ENCODE data around the gene ARHGEF11.

The ARHGEF11 gene

DNA sequence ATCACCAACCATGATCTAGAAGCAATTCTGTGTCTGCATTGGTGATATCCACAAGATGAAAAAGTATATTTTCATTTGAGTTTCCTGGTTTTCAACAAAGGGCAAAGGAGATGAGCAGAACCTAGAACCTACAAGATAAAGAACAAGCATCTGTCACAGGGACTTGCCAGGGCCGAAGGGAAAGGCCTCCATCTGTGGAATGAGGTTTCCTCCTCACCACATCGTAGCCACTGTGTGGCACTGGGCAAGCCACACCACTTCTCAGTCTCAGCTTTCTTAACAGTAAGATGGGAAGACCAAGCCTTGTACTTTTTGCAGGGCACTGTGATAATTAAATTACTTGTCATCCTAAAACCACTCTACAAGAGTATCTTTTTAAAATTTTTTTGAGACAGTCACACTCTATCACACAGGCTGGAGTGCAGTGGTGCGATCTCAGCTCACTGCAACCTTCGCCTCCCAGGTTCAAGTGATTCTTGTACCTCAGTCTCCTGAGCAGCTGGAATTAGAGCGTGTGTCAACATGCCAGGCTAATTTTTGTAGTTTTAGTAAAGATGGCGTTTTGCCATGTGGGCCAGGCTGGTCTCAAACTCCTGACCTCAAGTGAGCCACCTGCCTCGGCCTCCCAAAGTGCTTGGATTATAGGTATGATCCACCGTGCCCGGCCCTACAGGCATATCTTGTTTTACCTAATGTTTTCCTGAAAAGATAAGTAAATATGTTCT, 45.8 kb downstream of the ARHGEF11 start:
- DNase-seq (ENCODE audit: low spot score): no peak

DNA sequence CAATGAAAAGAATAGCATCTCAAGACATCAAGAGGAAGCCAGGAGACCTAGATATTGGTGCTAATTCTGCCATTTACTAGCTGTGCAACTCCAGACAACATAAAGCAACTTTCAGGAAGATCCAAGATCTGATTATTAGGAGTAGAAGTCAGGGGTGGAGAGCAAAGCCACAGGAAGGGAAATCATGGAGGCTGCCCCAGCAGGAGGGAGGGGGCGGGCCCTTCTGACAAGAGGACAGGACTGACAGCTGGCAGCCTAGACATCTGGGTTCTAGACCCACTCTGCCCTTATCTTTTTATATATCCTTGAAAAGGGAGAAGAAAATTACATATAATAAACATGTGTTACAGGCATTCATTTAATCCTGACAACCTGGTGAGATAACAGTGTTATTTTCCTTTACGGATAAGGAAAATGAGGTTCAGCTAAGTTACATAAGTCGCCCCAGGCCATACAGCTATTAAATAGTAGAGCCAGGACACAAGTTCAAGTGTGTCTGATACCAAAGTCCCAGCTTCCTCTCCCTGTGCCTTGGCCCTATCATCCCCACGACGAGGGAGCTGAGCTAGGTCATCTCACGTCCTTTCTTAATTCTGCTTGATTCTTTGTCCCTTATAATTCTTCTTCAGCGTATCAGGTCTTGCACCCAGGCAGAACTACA, 46.6 kb downstream of the ARHGEF11 start:
- DNase-seq (ENCODE audit: low spot score): no peak

DNA sequence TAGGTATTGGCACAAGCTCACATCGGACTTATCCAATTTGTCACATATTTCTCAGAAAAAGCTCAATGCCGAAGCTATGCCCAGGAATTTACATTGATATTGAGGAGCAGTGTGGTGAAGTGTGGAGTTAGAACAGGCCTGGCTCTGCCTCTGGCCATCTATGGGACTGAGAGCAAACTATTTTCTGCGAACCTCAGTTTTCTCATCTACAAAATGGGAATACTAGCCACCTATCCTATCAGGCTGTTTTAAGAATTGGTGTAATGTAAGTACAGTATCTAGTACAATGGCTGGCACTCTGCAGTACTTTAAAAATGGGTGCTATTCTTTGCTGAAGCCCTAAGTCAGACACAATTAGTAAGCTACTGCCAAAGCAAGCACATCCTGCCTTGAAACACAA, 47.2 kb downstream of the ARHGEF11 start:
- no peak for DNase-seq (ENCODE audit: low spot score)

DNA sequence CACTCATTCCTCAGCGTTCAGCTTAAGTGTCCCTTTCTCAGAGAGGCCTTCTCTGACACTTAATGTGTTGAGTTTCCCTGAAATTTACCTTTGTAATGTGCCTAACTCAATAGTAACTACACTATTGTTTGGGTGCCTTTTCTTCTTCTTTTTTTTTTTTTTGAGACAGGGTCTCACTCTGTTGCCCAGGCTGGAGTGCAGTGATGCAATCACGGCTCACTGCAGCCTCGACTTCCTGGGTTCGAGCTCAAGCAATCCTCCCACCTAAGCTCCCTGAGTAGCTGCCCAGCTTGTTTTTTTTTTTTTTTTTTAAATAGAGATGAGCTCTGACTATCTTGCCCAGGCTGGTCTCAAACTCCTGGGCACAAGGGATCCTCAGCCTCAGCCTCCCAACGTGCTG, 50.1 kb downstream of the ARHGEF11 start:
- DNase-seq (ENCODE audit: low spot score): no peak

DNA sequence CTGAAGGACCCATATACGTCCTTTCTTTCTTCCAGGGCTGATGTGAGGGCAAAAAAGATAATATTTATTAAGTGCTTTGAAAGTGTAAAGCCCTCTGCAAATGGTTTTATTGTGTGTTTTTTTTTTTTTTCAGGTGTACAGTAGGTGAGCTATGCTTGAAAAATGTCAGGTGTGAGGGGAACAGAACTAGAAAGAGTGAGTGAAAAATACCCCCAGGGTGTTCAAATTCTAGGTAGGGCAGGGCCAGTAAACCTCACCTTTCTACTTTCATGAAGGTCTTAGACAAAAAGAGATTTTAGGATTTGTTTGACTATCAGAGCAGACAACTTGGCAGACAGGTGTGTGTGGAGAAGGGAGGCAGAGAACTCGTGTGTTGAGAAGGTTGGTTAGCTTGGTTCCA, 51.3 kb downstream of the ARHGEF11 start:
- no peak for DNase-seq (ENCODE audit: low spot score)

DNA sequence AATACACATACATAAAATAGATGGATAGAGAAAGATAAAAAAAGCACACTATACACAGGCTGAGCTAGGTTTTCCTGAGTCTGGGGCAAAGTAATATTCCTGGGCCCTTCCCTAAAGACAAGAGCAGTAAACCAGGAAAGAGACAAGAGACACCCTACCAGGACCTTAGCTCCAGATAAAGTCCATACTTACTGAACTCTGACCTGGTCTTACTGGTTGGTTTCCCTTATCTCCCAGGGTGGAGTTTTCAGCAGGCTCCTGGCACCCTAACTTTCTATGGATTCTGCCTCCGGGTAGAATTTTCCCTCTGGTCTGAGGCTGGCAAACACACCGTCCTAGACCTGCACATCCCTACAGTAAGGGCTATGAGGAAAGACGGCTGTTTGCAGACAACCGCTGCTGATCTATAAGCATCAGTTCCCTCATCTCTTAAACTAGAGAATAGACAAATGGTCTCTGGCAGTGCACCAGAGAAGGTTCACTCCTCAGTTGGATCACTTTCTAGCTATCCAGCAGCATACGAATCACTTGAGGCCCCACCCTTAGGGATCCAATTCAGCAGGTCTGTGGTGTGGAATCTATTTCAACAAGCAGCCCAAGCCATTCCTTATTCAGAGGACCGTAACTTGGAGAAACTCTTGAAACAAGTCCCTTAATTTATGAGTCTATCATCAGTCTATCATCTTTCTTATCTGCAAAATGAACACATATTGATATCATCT, 52.0 kb downstream of the ARHGEF11 start:
- DNase-seq (ENCODE audit: low spot score): no peak

DNA sequence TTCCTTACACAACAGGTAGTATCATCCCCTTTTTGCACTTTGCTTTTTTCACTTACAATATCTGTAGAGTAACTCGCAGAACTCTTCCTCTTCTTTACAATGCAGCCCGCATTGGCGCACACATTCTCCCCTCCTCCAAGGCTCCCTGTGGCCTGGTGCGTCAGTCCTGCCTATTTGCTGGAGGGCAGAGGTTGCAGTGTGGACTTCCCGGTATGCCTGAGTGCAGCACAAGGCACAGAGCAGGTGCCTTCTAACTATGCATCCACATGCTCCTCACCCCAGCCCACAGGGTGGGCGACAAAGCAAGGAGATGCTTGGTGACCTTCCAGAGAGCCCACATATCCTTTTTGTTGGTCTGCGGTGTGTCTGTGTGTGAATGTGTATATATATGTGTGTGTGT, 53.3 kb downstream of the ARHGEF11 start:
- no peak for DNase-seq (ENCODE audit: low spot score)

DNA sequence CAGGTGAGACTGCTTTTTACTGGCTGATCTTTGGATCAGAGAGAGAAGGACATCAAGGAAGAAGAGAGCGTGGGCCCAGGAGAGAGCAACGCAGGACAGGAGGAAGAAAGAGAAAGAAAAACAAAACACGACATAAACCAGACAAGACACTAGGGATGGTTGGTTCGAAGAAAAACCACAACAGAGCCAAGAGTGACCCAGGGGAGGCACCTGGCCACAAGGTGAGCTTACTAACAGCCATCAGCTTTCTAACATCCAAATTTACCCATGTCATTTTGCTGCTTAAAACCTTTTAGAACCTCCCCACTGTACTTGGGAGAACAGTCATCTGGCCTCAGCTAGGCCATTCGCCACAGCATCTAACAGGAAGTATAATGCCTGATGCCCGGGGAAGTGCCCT, 57.8 kb downstream of the ARHGEF11 start:
- no peak for DNase-seq (ENCODE audit: low spot score)

DNA sequence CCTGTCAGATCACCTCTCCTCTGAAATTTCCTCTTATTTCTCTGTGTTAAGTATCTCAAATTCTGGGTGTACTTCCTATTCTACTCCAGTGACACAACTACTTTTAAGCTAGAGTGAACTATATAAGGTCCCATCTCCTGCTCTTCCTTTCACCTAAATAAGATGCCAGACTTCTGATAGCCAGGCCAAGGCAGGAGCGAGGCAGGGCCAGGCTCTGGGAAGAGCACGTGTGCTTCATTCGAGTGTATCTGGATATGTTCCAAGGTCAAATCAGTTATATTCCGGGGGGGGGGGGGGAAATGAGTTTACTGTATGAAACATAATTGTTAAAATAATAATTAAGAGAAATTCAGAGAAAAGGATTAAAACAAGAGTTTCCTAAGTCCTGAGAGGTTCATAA, 65.0 kb downstream of the ARHGEF11 start:
- no peak for DNase-seq (ENCODE audit: low spot score)

DNA sequence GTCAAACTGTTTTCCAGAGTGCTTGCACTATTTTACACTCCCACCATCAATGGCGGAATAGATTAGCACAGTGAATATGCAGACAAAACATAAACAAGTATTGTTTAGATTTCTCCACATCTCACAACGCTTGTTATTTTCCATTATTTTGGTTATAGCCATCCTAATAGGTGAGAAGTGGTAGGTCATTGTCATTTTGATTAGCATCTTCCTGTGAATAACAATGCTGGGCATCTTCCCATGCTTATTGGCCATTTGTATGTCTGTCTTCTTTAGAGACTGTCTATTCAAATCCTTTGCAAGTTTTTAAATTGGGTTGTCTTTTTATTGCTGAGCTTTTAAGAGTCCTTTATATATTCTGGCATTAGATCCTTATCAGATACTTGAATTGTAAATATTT, 70.5 kb downstream of the ARHGEF11 start:
- DNase-seq (ENCODE audit: low spot score): no peak

DNA sequence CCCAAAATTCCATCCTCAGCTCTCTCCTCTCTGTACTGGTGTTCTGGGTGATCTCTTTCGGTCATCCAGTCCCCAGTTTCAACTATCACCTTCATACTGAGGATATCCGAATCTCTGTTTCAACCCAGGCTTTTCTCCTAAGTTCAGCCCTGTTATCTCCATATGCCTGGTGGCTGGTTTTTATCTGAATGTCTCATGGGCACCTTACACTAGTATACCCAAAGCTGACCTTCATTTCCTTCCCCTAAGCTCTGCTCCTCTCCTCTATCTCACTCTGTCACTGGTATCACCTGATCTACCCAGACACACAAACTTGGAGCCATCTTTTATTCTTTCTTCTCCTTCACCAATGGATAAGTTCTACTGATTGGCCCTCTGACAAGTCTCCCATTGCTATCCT, 72.1 kb downstream of the ARHGEF11 start:
- DNase-seq (ENCODE audit: low spot score): no peak

DNA sequence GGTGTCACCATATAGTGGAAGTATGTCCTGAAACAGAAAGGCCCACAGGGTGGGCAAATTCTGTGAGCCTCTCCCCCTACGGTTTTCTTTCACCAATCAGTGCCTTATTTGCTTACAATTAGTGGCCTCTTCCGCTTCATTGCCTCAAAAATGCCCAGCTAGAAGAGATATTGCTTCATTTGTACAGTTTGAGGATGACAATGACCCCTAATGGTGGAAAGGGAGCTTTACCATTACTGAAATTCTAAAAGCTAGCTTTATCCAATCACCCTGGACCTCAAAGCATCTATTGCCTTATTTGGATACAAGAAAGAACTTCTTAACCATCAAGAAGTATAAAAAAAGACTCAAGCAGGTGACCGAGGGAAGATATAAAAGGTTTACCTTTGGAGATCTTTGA, 75.5 kb downstream of the ARHGEF11 start:
- DNase-seq (ENCODE audit: low spot score): no peak

DNA sequence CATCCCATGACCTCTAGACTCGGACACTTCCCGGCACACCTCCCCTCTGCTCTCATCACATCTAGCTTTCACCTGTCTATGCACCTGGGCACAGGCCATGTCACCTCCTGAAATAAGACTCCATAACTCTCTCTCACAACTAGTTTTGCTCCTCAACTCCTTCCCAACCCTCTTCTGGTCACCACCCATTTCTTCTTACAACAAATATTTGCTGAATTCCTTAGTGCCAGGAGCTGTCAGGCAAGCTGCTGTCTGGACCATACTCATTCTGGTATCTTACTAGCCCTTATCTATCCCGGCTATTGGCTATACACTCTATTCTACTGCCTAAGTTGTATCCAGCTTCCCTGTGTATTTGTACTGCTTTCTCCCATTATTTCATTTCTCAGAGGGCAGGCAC, 76.0 kb downstream of the ARHGEF11 start:
- DNase-seq (ENCODE audit: low spot score): no peak

DNA sequence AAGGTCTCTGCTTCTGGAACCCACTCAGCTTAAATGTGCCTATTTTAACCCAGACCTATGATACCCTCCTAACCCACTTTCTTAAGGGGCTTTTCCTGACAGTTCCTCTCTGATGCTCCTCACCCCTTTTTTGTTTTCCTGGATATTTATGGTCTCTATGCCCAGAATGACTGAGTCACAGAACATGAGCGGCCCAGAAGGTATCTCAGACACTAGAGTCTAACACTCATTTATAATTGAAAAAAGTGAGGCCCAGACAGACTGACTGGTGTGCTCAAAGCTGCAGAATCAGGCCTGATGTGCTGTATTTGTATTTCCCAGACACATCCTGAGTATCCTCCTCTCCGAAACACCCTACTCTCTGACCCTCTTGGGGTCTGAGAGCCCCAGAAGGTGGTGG, 81.1 kb downstream of the ARHGEF11 start:
- DNase-seq (ENCODE audit: low spot score): no peak

DNA sequence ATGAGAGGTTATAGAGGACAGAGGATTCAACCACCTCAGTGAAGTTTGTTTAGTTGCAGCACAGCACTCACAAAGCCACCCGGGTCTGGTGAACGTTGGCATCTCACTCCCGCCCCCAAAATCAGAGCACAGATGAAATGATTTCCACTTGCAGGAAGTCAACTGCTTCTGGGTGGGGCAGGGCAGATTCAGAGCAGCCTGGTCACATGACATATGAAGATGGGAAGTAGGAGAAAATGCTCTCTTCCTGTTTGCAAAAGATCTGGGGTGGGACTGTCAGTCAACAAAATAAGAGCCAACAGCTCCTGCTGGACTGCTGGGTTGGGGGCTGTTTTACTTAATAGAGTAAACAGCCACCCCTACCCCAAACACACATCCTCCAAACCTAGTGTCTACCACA, 81.9 kb downstream of the ARHGEF11 start:
- DNase-seq (ENCODE audit: low spot score): no peak

DNA sequence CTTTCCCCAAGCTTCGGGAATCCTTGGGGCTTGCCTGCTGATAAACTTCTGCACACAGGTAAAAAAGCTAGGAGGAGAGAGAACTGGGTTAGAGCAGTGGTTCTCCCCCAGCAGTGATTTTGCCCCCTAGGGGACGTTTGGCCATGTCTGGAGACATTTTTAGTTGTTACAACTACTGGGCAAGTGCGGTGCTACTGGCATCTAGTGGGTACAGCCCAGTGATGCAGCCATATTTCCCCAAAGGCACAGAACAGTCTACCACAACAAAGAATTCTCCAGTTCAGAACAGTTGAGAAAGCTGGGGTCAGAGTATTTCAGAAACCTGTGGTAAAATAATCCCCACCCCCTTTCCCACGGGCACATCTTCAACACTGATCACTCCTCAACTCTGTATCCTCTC, 83.8 kb downstream of the ARHGEF11 start:
- no peak for DNase-seq (ENCODE audit: low spot score)

DNA sequence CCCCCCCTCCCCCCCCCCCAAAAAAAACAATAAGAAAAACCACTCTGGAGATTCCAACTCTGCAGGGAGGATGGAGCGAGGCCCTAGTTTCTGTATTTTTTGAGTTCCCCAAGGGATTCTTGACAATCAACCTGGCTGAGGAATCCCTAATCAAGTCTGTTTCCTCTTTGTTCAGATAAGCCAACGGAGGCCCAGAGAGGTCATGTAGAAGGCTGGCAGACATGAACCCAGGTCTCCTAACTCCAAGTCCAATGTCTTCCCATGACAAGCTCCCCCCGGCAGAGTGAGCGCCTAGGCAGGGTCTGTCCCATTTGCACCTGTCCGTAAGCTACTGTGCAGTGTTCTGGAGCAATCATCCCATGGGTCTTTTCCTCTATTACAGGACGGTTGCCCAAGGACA, 85.6 kb downstream of the ARHGEF11 start:
- DNase-seq (ENCODE audit: low spot score): no peak

DNA sequence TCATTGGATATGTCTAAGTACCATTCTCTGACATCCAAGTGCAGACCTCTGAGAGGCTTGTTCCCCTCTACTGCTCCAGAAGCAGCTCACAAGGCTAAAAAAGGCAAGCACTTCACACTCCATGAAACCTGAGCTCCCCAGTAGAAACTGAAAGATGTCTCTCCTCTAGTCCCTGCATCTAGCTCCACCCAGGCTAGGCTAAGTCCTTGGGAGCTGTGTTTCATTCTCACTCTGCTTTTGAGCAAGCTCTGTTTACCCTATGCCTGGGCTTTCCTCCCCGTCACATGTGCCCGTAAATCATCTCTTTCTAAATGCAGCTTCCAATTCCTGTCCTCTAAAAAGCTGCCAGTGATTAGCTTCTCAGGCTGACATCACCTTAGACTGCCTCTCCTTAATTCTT, 86.1 kb downstream of the ARHGEF11 start:
- DNase-seq (ENCODE audit: low spot score): no peak

DNA sequence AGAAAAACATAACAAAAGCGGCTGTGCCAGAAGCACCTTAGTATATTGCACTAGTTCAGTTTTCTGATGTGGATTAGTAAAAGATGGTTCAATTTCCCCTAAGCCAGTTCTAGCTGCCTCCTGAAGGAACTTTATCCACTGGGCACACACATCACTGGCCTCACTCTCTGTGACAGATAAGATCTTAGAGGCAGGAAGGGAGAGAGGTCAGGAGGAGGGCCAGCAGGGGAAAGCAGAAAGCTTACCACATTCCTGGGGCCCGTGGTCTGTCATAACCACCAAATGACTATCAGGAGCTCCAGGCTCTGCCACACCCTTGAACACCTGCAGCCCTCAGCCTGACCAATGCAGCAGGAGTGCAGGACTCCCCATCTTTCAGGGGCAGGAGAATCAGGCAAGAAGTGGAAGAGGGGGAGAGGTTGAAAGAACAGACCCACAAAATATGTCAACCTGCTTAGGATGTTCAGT, 87.3 kb downstream of the ARHGEF11 start:
- DNase-seq (ENCODE audit: low spot score): no peak

DNA sequence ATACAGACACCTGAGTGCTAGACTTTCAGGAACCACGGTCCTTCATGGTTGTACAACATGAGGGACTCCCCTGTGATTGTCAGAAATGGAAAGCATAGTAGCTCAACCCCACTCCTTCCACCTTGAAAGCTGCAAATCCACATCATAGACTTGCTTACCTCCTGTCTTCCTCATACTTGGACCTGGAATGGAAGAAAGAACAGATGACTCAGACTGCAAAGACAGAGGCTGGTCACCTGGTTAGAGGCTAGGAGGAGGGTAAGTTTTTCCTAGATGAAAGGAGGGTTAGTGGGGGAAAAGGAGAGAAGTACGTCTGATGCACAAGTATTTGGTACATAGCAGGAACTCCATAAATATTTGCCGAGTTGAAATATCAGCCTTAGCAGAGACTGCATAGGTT, 87.9 kb downstream of the ARHGEF11 start:
- DNase-seq (ENCODE audit: low spot score): no peak

DNA sequence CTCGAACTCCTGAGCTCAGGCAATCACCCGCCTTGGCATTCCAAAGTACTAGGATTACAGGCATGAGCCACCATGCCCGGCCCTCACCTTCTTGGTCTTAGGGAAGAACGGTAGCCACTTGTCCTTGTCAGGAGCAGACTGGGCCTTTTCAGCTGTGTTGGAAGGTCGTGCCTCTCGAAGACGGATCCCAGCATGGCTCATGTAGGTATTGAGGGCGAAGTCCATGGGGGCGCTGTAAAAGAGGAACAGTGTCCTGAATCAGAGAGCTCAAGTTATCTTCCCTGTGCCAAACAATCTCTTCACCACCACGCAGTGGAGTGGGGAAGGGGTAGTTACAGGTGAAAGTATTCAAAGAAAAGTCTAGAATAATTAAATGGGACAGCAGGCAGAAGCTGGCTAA, 89.2 kb downstream of the ARHGEF11 start:
- no peak for DNase-seq (ENCODE audit: low spot score)

DNA sequence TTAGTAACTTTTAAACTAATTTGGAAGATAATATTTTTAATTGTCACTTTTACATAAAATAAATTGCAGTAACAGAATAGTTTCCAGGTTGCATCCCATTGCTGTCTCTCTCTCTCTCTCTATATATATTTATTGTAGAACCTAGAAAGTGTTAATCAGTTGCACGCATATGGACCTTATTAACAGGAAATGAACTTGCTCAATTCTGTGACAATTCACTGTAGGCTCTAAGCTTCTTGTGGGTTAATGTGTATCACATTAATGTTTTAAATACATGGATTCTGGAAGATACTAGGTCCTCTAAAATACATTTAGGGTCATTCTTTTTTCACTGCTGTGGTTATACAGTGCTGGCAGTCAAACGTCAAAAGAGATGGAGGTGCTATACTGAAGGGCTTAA, 92.0 kb downstream of the ARHGEF11 start:
- no peak for DNase-seq (ENCODE audit: low spot score)

DNA sequence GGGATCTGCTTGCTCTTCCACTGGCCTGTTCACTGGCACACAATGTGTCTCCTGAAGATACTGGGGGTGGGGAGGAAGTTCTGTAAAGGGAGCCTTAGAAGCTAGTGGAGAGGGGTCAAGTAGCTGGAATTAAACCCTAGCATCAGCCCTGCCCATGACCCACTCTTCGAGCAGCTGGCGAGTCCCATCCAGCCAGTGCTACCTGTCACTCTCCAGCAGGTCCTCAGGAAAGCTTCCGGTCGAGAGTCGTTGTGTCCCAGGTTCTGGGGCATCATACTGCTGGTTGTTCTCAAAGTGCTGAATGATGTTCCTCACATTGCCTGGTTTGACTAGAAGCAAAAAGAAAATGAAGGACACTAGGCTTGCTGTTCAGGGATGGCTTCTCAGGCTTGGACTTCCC, 94.2 kb downstream of the ARHGEF11 start:
- DNase-seq (ENCODE audit: low spot score): no peak

Measured in hematopoietic multipotent progenitor cell treated with erythropoietin and hydrocortisone succinate and interleukin-3 and kit ligand, for 17 days (in vitro differentiated cells).